HepG2 (cell line): ENCODE data around the gene SPAG4.

ENCODE experiments used
- AKAP8 ChIP-seq: sonication (generic); formaldehyde crosslinking; IDR thresholded peaks from 2 replicates; pipeline ENCODE4 v1.5.1; 2020; ENCODE audit warnings: mild to moderate bottlenecking, missing genetic modification reagents
- CBX1 ChIP-seq: IDR thresholded peaks from one replicate; pipeline ENCODE4 v1.6.1; 2016; ENCODE audit warnings: antibody characterized with exemption, low read depth
- FOXJ3 ChIP-seq: sonication (generic); formaldehyde crosslinking; IDR thresholded peaks from 2 replicates; pipeline ENCODE4 v1.4.0; 2020; ENCODE audit warnings: missing genetic modification reagents, mild to moderate bottlenecking, borderline replicate concordance
- KAT2B ChIP-seq: fragments of 150-350 bp; IDR thresholded peaks from 2 replicates; pipeline ENCODE4 v1.6.1; 2014; ENCODE audit warnings: low read depth, low read length, borderline replicate concordance
- PHF21A ChIP-seq: sonication (generic); formaldehyde crosslinking; IDR thresholded peaks from 2 replicates; pipeline ENCODE4 v1.5.0; 2020; ENCODE audit warnings: mild to moderate bottlenecking, missing genetic modification reagents
- RFX5 ChIP-seq: IDR thresholded peaks from 2 replicates; pipeline ENCODE4 v1.6.1; 2011; ENCODE audit warnings: low read depth, low read length, improper control_type of control experiment
- XRCC5 ChIP-seq: fragments of 200-400 bp; formaldehyde crosslinking; optimal IDR thresholded peaks from 2 replicates; pipeline ENCODE3; 2017; ENCODE audit warnings: mild to moderate bottlenecking, low read length
- TF ChIP-seq, protein P1 (sequence below): sonication (generic); formaldehyde crosslinking; IDR thresholded peaks from 2 replicates; pipeline ENCODE4 v1.4.0; 2020; ENCODE audit warnings: missing genetic modification reagents
- TF ChIP-seq, protein P2 (sequence below): sonication (generic); formaldehyde crosslinking; IDR thresholded peaks from 2 replicates; pipeline ENCODE4 v1.5.0; 2020; ENCODE audit warnings: mild to moderate bottlenecking, missing genetic modification reagents, moderate library complexity
- TF ChIP-seq, protein P3 (sequence below): sonication (generic); formaldehyde crosslinking; IDR thresholded peaks from 2 replicates; pipeline ENCODE4 v1.8.1; 2023; ENCODE audit warnings: mild to moderate bottlenecking, missing genetic modification reagents, borderline replicate concordance

DNA sequence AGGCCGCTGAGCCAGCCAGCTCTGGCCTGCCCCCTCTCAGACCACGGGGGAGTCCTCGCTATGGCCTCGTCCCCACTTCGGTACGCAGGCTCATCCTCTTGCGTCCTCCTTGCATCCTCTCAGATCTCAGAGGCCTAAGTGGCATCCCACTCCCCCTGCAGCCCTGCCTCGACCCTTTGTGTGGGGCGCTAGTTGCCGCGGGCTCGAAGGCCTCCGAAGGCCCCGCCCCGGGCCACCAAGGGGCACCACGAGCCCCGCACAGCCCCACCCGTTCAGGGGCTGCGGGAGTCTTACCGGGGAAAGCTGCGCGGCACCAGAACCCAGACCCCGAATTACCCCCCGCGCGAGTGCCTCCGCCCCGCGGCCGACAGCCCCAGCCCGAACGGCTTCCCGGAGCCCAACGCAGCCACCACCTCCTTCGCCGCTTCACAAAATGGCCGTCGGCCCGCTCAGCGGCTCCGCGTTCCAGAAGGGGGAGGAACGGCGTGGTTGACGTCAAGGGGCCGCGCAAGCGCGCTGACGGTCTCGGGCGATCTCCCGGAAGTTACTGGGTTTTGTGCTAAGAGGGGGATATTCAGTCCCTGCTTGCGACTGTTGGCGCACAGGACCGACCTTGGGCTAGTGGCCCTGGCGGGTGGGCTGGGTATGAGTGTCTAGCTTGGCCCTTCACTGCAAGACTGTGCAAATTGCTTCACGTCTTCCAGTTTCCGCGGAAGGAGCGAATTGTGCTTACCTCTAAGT lies 49.0 kb downstream of the SPAG4 start, which contains the start of the genes CPNE1 and RBM12:
- peak; percentile 78; the same call in 1 of the 2 replicates for TF ChIP-seq PHF21A (CRISPR knock-in tag)
- TF ChIP-seq CBX1, result peak; percentile 96
- TF ChIP-seq, protein P1, sequence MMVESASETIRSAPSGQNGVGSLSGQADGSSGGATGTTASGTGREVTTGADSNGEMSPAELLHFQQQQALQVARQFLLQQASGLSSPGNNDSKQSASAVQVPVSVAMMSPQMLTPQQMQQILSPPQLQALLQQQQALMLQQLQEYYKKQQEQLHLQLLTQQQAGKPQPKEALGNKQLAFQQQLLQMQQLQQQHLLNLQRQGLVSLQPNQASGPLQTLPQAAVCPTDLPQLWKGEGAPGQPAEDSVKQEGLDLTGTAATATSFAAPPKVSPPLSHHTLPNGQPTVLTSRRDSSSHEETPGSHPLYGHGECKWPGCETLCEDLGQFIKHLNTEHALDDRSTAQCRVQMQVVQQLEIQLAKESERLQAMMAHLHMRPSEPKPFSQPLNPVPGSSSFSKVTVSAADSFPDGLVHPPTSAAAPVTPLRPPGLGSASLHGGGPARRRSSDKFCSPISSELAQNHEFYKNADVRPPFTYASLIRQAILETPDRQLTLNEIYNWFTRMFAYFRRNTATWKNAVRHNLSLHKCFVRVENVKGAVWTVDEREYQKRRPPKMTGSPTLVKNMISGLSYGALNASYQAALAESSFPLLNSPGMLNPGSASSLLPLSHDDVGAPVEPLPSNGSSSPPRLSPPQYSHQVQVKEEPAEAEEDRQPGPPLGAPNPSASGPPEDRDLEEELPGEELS (CRISPR knock-in tag), result peak; percentile 72
- TF ChIP-seq, protein P2, sequence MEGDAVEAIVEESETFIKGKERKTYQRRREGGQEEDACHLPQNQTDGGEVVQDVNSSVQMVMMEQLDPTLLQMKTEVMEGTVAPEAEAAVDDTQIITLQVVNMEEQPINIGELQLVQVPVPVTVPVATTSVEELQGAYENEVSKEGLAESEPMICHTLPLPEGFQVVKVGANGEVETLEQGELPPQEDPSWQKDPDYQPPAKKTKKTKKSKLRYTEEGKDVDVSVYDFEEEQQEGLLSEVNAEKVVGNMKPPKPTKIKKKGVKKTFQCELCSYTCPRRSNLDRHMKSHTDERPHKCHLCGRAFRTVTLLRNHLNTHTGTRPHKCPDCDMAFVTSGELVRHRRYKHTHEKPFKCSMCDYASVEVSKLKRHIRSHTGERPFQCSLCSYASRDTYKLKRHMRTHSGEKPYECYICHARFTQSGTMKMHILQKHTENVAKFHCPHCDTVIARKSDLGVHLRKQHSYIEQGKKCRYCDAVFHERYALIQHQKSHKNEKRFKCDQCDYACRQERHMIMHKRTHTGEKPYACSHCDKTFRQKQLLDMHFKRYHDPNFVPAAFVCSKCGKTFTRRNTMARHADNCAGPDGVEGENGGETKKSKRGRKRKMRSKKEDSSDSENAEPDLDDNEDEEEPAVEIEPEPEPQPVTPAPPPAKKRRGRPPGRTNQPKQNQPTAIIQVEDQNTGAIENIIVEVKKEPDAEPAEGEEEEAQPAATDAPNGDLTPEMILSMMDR (CRISPR knock-in tag), result peak; percentile 30; the same call in 1 of the 2 replicates
- peak; percentile 67; the same call in 1 of the 2 replicates for TF ChIP-seq RFX5
- TF ChIP-seq FOXJ3, result peak; percentile 49; the same call in 1 of the 2 replicates
- TF ChIP-seq, protein P3, sequence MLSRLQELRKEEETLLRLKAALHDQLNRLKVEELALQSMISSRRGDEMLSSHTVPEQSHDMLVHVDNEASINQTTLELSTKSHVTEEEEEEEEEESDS, result peak; percentile 96
- 0 out of 2 replicates have a peak, but pooled peaks have one; percentile 10 for TF ChIP-seq KAT2B
- peak; percentile 82 for TF ChIP-seq AKAP8 (CRISPR knock-in tag)
- TF ChIP-seq XRCC5, result peak; percentile 74
